Left ventricle myocardium inferior (tissue), 1 donor: ENCODE data around the gene MAPT. TPM values are rescaled to one million over a fixed set of nuclear protein-coding genes. Genes with fewer than 3 reads are reported as not detected.
"Not testable (repeated sequence)": the region's sequence is repeated elsewhere in the genome, so short reads cannot be mapped to it uniquely, and the experiment has no call there.

ENCODE experiments used
- DNase-seq: peaks from one replicate; pipeline ENCODE4 v3.0.0-alpha.2; 2020
- H3K27ac ChIP-seq: fragments of 200-600 bp; replicated peaks from 2 replicates; pipeline ENCODE4 v1.8.0; 2021
- H3K27me3 ChIP-seq: fragments of 200-600 bp; 2 replicates; pipeline ENCODE4 v1.8.0; 2021; ENCODE audit warnings: low read depth
- H3K36me3 ChIP-seq: fragments of 200-600 bp; 2 replicates; pipeline ENCODE4 v1.8.0; 2021
- H3K4me1 ChIP-seq: fragments of 200-600 bp; 2 replicates; pipeline ENCODE4 v1.8.0; 2021
- H3K4me3 ChIP-seq: fragments of 200-600 bp; 2 replicates; pipeline ENCODE4 v1.8.0; 2021; ENCODE audit warnings: mild to moderate bottlenecking, moderate library complexity
- H3K9me3 ChIP-seq: fragments of 200-600 bp; replicated peaks from 2 replicates; pipeline ENCODE4 v1.8.0; 2021
- intact Hi-C: fragments of 100-400 bp; cut with micrococcal nuclease; formaldehyde crosslinking; loops from one replicate; pipeline ENCODE4 v1.11.0; 2022
- total RNA-seq: library from RNA; stranded (reverse); fragmentation: NEBNext Ultra II Directional; extraction: Animal tissue kit (Norgen Biotek cat#: 25700); gene quantifications from one replicate; pipeline ENCODE4 v1.2.1, GENCODE V29; 2021
- TF ChIP-seq, protein P1 (sequence below): fragments of 200-600 bp; IDR thresholded peaks from 2 replicates; pipeline ENCODE4 v1.8.0; 2021; ENCODE audit warnings: antibody characterized with exemption, mild to moderate bottlenecking, borderline replicate concordance
- donor health status: DM: no; HTN: yes; CAD: no; lungs with severe emphysema.

MAPT gene
- total RNA-seq, 1 donor from 2014 or later: 28.6 TPM

DNA sequence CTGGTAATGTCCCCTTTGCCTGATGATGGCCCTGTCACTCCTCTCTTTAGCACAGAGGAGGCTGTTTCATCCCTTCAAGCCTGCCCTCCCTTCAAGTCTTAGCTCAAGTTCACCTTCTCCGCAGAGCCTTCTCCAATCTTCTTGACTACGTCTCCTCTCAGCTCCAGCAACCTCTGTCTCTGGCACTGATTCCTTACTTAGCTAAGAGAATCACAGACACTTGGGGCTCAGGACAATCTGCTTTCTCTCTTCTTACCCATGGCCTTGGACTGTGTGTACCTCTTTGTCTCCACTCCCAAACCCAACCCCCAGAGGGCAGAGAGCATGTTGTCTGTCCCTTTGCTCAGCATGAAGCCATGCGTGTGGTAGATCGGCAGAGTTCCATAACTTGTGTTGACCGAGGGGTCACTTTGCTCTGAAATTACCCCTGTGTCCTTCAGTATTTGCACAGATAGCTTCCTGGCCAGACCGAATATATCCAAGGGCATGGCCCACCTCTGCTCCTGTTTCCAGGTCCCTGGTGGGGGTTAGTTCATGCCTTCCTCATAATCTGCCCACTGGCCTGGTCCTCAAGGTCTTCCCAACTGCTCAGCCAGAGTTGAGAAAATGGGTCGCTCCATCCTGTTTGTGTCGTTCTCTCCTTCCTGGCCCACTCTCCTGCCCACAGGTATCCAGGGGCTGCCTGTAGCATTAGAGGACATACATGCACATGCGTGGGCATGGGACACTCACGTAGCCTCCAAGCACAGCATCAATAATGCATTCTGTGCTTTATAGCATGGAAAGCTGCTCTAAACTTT lies 41.6 kb downstream of the MAPT start:
- intact Hi-C loops: no loop called here
- no peak overlapping the region for H3K27ac ChIP-seq
- TF ChIP-seq, protein P1, sequence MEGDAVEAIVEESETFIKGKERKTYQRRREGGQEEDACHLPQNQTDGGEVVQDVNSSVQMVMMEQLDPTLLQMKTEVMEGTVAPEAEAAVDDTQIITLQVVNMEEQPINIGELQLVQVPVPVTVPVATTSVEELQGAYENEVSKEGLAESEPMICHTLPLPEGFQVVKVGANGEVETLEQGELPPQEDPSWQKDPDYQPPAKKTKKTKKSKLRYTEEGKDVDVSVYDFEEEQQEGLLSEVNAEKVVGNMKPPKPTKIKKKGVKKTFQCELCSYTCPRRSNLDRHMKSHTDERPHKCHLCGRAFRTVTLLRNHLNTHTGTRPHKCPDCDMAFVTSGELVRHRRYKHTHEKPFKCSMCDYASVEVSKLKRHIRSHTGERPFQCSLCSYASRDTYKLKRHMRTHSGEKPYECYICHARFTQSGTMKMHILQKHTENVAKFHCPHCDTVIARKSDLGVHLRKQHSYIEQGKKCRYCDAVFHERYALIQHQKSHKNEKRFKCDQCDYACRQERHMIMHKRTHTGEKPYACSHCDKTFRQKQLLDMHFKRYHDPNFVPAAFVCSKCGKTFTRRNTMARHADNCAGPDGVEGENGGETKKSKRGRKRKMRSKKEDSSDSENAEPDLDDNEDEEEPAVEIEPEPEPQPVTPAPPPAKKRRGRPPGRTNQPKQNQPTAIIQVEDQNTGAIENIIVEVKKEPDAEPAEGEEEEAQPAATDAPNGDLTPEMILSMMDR: no peak

DNA sequence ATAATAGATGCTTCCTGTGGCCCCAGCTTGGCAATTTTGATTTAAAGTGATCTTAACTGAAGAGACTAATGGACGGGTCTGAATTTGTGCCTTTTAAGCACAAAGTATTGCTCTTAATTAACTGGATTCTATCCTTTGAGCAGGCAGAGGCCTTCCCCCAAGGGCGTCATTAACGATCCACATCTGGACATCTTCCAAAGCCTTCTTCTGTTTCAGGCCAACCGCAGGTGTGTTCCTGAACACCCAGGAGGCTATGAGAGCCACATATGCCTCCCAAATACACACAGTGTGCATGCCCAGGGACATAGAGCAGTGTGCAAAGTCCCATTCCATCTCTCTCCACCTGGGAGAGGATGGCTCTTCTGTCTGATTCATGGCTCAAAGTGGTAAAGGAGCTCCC lies 42.3 kb downstream of the MAPT start:
- Histone ChIP-seq H3K9me3 (no peaks in the 10 kb centered on the region), H3K36me3 (no peaks in the 10 kb centered on the region), H3K4me1 (peaks cover 15% of the 10 kb centered on the region), H3K4me3 (no peak overlapping the region), H3K27me3 (no peaks in the 10 kb centered on the region), H3K27ac (no peak overlapping the region)
- intact Hi-C loops: no loop called here
- no peak for DNase-seq
- TF ChIP-seq, protein P1: no peak

More for the DNA sequence above, 41.6 kb downstream of the MAPT start:
- H3K4me1 ChIP-seq: peaks cover 9% of the 10 kb centered on the region
- DNase-seq: no peak
- no peaks in the 10 kb centered on the region for H3K27me3 ChIP-seq
- H3K9me3 ChIP-seq: no peaks in the 10 kb centered on the region
- H3K36me3 ChIP-seq: no peaks in the 10 kb centered on the region
- no peak overlapping the region for H3K4me3 ChIP-seq

DNA sequence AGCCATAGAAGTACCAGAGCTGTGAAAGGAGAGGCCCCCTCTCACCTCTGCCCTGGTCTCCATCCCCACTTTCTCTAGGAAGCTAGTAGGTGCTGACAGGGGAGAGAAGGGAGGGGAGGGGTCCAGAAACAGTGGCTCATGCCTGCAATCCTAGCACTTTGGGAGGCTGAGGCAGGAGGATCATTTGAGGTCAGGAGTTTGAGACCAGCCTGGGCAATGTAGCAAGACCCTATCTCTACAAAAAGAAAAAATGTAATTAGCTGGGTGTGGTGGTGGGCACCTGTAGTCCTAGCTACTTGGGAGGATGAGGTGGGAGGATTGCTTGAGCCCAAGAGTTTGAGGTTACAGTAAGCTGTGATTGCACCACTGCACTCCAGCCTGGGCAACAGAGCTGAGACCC lies 42.8 kb downstream of the MAPT start:
- DNase-seq, H3K36me3 ChIP-seq, H3K27me3 ChIP-seq, H3K27ac ChIP-seq, H3K4me3 ChIP-seq, intact Hi-C loops, H3K9me3 ChIP-seq: not testable (repeated sequence)
- peaks cover 20% of the 10 kb centered on the region for H3K4me1 ChIP-seq

DNA sequence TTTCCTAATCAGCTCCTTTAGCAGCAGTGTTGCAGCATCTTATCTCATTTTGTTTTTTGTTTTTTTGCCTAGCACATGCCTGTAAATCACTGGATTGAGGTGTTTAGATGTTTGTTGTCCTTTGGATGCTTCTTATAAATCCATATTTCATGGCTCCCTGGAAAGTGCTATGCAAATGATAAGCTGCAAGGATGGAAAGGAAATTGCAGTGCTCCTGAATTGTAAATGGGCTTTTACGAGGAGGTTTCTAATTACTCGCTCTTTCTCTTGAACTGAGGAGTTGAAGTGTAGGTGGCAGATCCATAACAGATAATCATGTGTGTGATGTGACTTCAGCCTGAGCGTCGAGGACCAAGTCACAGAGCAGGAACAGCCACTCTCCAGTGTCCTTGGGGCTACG lies 45.0 kb downstream of the MAPT start:
- TF ChIP-seq, protein P1: no peak
- Histone ChIP-seq H3K4me3 (no peak overlapping the region), H3K27ac (no peak overlapping the region), H3K4me1 (peaks cover 40% of the 10 kb centered on the region), H3K36me3 (no peaks in the 10 kb centered on the region), H3K9me3 (no peaks in the 10 kb centered on the region), H3K27me3 (no peaks in the 10 kb centered on the region)
- DNase-seq: no peak
- intact Hi-C loops: no loop called here

DNA sequence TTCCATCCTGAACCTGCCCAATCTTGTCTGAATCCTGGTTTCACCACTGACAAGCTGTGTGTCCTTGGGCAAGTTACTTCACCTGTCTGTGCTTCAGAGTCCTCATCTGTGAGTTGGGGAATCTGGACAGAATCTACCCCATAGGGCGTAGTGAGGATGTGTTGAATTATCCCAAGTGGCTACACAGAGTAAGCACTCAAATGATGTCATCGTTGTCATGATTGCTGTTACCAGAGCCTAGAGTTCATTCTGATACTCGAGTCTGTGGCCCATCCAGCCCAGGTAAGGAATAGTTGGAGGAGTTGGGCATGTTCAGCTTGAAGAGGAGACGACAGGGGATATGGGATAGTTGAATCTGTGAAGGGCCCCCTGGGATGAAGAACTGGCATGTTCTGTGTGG lies 45.9 kb downstream of the MAPT start:
- peaks cover 40% of the 10 kb centered on the region for H3K4me1 ChIP-seq

GRCh38 chr17:45940826-45941225 lies 46.5 kb downstream of the MAPT start:
- TF ChIP-seq, protein P1: no peak

More for the DNA sequence above, 45.9 kb downstream of the MAPT start:
- TF ChIP-seq, protein P1: no peak
- no peaks in the 10 kb centered on the region for H3K9me3 ChIP-seq
- no peaks in the 10 kb centered on the region for H3K36me3 ChIP-seq
- no peaks in the 10 kb centered on the region for H3K27me3 ChIP-seq
- H3K4me3 ChIP-seq: no peak overlapping the region
- DNase-seq: no peak
- H3K27ac ChIP-seq: peak overlapping the region; percentile 74
- intact Hi-C loops: no loop called here

More at GRCh38 chr17:45940826-45941225, 46.5 kb downstream of the MAPT start:
- H3K9me3 ChIP-seq: no peaks in the 10 kb centered on the region
- DNase-seq: no peak
- intact Hi-C loops: no loop called here
- no peaks in the 10 kb centered on the region for H3K27me3 ChIP-seq
- H3K36me3 ChIP-seq: no peaks in the 10 kb centered on the region
- peaks cover 40% of the 10 kb centered on the region for H3K4me1 ChIP-seq
- peak overlapping the region; percentile 74 for H3K27ac ChIP-seq
- no peak overlapping the region for H3K4me3 ChIP-seq
